Activated CD8-positive, alpha-beta memory T cell treated with anti-CD3 and anti-CD28 coated beads for 24 hours (primary cell): ENCODE measurements around the gene NTM.

Source experiments
- DNase-seq: peaks from one replicate; pipeline ENCODE4 v3.0.0-alpha.2; 2020

The NTM gene

DNA sequence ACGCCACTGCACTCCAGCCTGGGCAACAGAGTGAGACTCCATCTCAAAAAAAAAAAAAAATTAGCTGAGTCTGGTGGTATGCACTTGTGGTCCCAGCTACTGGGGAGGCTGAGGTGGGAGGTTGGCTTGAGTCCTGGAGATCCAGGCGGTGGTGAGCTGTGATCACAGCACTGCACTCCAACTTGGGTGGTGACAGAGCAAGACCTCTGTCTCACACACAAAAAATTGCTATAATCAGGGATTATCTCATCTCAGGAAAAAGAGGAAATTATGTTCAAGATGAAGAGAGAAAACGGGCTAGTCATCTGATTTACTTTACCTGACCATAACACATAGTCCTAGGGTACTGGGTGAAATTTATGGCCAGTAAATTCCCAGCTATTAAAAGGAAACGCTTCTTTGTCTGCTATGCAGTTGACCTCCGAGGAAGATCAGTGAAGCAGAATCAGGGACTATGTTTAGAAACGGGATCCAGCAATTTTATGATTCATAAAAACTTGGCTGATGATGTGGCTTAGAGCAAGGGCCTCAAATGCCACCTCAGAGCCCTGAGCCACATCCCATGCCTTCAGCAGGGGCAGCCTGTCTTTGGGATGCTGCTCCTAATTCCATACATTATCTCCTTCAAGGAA, 386.2 kb downstream of the NTM start:
- no peak for DNase-seq

- no peak for DNase-seq
Observed at GRCh38 chr11:131758726-131759125, 388.3 kb downstream of the NTM start.

DNA sequence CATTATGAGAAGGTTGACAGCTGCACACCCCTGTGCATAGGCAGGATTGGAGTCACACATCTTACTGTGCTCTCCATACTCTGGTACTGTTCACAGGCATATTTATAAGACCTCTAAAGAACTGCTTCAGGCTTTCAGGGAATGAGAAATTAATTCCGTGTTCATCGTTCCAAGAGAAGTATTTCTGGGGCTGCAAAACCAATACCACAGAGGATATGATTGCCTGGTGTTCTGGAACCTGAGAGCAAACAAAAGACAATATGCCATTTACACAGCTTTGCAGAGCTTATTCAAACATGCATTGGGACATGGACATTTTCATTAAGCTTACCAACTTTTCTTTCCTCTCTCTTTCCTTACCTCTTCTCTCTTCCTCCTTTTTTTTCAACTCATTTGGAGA, 388.7 kb downstream of the NTM start:
- DNase-seq, result no peak

GRCh38 chr11:131760091-131761061, 390.0 kb downstream of the NTM start:
- DNase-seq, result no peak

GRCh38 chr11:131762346-131763110, 392.1 kb downstream of the NTM start:
- no peak for DNase-seq

DNA sequence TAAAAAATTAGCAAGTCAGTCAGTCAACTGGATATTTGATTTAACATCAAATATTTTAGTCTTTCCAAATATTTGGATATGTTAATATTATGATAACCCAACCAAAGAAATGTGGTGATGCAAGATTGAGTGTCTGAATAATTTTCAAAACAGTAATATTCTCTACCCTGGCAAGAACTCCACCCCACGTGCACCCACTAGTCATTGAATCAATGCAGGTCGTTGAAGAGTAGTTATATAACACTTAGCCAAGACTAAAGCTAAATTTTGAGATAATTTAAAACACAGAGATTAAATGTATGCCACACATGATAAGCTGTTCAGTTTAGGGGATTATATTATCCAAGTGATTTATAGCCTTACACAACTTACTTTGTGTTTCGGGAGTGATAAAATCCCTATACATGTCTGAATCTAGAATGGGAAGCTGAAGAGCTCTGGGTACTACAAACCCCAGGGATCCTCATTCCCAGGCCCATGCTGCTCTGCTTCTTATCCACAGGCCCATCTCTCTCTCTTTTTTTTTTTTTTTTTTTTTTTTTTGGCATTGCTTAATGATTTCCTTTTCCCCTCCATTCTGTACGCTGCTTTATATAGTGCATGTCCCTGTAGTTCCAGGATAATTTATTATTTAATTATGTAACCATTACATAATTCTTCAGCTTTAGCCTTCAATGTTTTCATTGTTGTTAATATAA, 392.9 kb downstream of the NTM start:
- no peak for DNase-seq

- no peak for DNase-seq
Observed at GRCh38 chr11:131764126-131764525, 393.7 kb downstream of the NTM start.

- DNase-seq, result no peak
Observed at GRCh38 chr11:131764649-131765048, 394.2 kb downstream of the NTM start.

DNA sequence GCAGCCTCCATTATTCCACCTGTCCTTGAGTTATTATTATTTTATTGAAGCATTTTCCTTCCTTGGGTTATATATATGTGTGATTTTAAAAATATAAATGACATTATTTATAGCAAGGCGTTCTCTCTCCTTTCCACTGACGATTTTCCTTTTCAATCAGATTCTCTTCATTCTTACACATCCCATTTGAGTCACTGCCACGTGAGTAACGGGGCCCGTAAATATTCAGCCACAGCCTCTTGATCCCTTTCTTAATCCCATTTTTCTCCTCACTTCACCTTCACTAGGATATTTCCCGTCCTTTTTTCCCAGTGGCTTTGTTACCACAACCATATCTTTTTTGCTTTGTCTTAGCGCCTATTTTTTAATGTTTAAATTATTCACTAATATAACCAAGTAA, 396.2 kb downstream of the NTM start:
- no peak for DNase-seq

- DNase-seq, result no peak
Observed at GRCh38 chr11:131767421-131767820, 397.0 kb downstream of the NTM start.

DNA sequence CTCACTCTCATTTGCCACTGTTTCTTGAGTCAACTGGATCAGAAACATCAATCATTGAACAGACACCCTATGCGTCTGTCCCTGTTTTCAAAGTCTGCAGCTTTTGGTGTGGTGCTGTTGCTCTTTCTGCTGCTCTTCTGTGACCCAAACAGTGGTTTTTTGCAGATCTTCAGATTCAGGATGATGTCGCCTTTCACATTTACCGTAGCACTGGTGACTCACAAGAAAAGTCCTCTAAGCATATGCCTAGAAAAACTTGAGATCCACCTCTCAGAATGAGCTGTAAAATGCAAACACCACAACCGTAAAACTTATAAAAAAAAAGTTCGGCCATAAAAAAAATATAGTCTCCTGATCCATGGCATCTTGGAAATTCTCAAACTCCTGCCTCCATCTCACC, 400.4 kb downstream of the NTM start:
- DNase-seq, result no peak

DNA sequence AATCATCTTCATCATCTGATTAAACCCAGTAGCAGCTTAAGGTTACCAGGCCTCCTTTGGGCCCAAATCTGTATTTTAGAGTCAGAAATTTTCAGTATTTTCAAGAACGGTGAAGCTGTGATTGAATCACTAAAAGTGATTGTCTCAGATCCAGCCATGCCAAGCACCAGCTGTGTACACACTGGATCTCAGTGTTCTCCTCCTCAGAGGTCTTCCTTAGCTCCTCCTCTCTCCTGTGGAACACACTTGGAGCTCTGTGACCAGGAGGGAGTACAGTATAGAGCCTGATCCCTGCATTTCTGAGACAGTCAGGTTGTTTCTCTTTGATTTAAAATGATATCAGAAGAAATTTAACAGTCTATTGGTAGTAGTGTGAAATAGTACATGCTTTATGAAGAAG, 401.1 kb downstream of the NTM start:
- DNase-seq, result no peak

- no peak for DNase-seq
Observed at GRCh38 chr11:131773626-131774025, 403.2 kb downstream of the NTM start.

- DNase-seq, result no peak
Observed at GRCh38 chr11:131776211-131776610, 405.8 kb downstream of the NTM start.

DNA sequence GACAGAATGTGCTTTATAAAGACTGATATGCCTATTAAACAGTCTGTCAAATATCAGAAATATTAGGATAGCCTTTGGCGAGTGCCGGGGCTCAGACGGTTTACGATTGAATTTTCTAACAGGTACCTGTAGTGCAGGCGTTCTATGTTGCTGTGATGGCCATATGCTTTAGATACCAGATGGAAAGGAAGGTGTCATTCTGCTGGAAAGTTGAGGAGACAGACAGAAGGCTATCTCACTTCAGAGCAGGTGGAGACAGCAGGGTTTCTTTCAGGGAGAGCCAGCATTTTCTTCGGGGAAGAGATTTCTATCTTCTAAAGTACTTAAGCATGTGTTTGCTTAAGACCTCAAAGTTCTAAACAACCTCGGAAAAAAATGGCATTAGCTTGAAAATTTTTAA, 415.4 kb downstream of the NTM start:
- DNase-seq, result no peak

- DNase-seq, result no peak
Observed at GRCh38 chr11:131787119-131787518, 416.7 kb downstream of the NTM start.

DNA sequence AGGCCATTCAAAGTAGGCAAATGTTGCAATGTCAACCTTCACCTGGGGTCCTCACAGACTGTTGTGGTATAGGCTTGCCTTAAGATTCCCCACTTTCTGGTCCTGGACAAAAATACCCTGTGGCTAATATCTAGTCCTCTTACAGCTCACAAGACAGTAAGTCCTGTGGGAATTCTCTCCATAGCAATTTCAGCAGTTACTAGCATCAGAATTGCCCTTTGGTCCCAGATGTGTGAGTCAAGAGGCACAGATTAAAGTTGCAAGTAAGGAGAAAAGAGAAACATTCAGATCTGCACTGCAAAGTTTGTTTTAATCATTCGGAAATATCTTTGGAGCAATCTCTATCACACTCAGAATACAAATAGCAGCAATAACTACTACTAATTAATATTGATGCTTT, 420.2 kb downstream of the NTM start:
- no peak for DNase-seq

- DNase-seq, result no peak
Observed at GRCh38 chr11:131792243-131792642, 421.8 kb downstream of the NTM start.

DNA sequence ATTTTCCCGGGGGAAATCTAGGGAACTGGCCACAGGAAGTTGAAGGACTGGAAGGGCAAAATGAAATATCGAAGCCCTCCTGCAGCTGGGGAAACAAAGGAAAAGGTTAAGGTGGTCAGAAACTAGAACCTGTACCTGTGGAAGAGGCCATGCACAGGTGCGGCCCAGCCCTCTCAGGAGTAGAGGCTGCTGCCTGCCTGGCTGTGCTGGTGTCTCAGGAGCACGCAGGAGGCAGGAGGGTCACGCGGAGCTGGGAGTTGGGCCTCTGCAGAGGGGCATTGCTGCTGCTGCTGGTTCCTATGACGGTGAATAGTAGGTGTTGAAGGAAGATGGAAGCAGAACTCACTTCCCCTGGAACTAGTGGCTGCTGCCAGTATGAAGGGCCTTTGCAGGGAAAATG, 425.7 kb downstream of the NTM start:
- DNase-seq, result no peak

DNA sequence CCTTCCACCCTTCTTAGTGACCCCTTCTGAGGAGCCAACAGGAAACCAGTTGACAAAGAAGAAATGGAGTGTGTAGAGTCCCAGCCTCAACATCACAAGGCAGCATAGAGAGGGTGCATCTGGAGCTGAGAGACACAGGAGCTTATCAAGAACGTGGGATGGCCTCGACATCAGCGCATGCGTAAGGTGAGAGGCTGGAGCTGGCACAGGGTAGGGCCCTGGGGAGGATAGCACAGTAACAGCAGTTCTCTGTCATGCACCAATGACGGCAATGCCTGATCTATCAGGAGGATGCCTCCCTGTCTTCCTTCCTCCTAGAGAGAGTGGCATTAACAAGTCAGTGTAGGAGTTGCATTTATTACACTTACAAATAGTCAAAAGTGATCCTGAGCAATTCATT, 426.1 kb downstream of the NTM start:
- DNase-seq, result no peak

- no peak for DNase-seq
Observed at GRCh38 chr11:131800452-131800851, 430.0 kb downstream of the NTM start.

GRCh38 chr11:131802440-131803115, 432.2 kb downstream of the NTM start:
- no peak for DNase-seq
